Fibroblast of the conjunctiva (primary cell): ENCODE data around the gene HMX2.
"Not testable (repeated sequence)": the region's sequence is repeated elsewhere in the genome, so short reads cannot be mapped to it uniquely, and the experiment has no call there.

Experiments used
- DNase-seq: peaks from one replicate; pipeline ENCODE4 v3.0.0-alpha.2; 2010; ENCODE audit warnings: low read depth

HMX2 gene

GRCh38 chr10:123151737-123152135, 3.8 kb downstream of the HMX2 start:
- no peak for DNase-seq

- DNase-seq, result no peak
Measured at GRCh38 chr10:123153486-123154091, 5.7 kb downstream of the HMX2 start.

- DNase-seq, result peak; percentile 99
Measured at GRCh38 chr10:123154092-123154710, 6.3 kb downstream of the HMX2 start, which contains the start of gene BUB3. TSS of gene BUB3 (plus strand) at chr10:123154402. CDS start at chr10:123154918, 516 bp downstream.

- peak; percentile 17 for DNase-seq
Measured at GRCh38 chr10:123154711-123155505, 7.0 kb downstream of the HMX2 start.

- no peak for DNase-seq
Measured at GRCh38 chr10:123156078-123156477, 8.1 kb downstream of the HMX2 start.

- DNase-seq, result no peak
Measured at GRCh38 chr10:123157210-123157609, 9.3 kb downstream of the HMX2 start.

- no peak for DNase-seq
Measured at GRCh38 chr10:123158682-123159081, 10.7 kb downstream of the HMX2 start.

GRCh38 chr10:123160311-123160980, 12.5 kb downstream of the HMX2 start:
- DNase-seq, result no peak

- DNase-seq, result no peak
Measured at GRCh38 chr10:123164319-123164718, 16.4 kb downstream of the HMX2 start.

GRCh38 chr10:123165445-123166072, 17.6 kb downstream of the HMX2 start:
- DNase-seq, result no peak

GRCh38 chr10:123166618-123167017, 18.7 kb downstream of the HMX2 start:
- no peak for DNase-seq

- DNase-seq, result no peak
Measured at GRCh38 chr10:123170961-123171360, 23.0 kb downstream of the HMX2 start.

GRCh38 chr10:123171616-123172015, 23.7 kb downstream of the HMX2 start:
- DNase-seq, result not testable (repeated sequence)

- no peak for DNase-seq
Measured at GRCh38 chr10:123175389-123176387, 27.8 kb downstream of the HMX2 start.

GRCh38 chr10:123178390-123178789, 30.5 kb downstream of the HMX2 start:
- not testable (repeated sequence) for DNase-seq

GRCh38 chr10:123180101-123181090, 32.5 kb downstream of the HMX2 start:
- no peak for DNase-seq

- DNase-seq, result no peak
Measured at GRCh38 chr10:123183724-123184123, 35.8 kb downstream of the HMX2 start.

GRCh38 chr10:123187781-123188180, 39.8 kb downstream of the HMX2 start:
- DNase-seq, result no peak

GRCh38 chr10:123191886-123192285, 44.0 kb downstream of the HMX2 start:
- DNase-seq, result no peak

GRCh38 chr10:123194056-123194455, 46.1 kb downstream of the HMX2 start:
- DNase-seq, result no peak
